GM18870 (cell line): ENCODE measurements around the gene TAC3.
"Not testable (repeated sequence)": the region's sequence is repeated elsewhere in the genome, so short reads cannot be mapped to it uniquely, and the experiment has no call there.

Experiments
- ATAC-seq: cut with Tn5 transposase; IDR thresholded peaks from one replicate; pipeline ENCODE4 v1.9.1; 2021; ENCODE audit warnings: moderate library complexity; ENCODE audit not compliant: unreplicated experiment

TAC3 gene

DNA sequence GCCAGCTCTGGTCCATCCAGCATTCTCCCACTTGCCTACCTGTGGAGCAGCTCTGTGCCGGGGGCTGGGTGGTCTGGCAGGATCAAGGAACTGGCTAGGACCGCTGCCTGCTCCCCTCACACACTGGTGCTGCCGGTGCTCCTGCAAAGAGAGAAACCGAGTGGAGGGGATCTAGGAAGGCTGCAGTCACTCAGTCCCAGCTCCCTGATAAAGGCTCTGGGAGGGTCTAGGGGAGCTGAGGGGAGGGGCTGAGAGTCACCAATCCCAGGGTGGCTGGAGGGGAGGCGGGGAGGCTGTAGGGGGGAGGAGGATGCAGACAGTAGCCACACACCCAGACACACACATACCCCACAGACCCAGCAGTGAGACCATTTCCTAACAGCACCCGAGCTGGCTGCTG lies at the start of gene TAC3:
Gene TAC3, minus strand, starts transcription at position 182 of the 400 bp plus-strand sequence. CDS start 732 bp downstream, outside the sequence.
- no peak for ATAC-seq

GRCh38 chr12:57063991-57064685 lies 47.8 kb upstream of the TAC3 start:
- peak; percentile 67 for ATAC-seq

DNA sequence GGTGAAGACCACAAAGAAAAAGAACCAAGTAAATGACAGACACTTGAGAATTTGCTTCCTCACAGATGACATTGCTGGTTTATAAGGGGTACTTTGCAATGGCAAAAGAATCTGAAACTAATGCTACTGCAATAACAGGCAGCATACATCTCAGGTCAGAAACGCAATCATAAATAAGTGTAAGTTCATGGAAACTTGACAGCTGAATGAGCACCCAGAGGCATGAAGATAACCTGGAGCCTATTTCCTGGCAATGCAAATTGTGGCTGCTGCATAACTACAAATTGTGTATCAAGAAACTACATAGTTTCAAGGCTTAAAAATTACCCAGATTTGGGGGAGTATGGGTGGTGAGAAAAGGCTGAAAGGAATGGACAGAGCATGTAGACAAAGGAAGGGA lies 42.1 kb upstream of the TAC3 start:
- ATAC-seq, result peak; percentile 43

DNA sequence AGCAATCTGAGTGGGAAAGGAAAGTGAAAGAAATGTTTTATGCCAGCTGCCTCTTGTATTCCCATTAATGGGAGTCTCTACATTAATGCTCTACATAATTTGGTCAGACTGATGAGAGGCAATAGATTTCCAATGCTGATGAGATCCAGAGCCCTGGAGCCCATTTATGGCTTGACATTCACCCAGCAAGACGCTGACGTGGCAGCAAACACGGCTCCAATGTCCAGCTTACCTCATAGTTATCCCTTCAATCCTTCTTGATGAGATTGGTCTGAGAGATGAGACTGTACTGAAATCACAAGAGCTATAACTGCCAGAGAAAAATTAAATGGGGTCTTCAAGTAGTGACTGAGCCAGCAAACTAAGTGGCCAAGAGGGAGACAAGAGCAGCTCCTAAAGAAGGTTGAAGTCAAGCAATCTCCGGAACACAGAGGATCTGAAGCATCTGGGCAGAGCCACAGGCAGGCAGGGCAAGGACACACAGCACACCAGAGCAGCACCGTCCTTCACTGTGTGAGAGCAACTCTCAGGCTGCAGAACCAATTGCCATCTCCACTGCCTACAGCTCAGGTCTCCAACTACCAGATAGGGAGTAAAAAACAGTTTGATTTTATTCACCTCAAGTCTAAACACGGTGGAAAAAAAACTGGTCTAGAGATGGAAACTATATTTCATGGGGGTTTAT lies 40.9 kb upstream of the TAC3 start:
- ATAC-seq, result no peak

GRCh38 chr12:57055824-57056223 lies 39.5 kb upstream of the TAC3 start:
- ATAC-seq, result no peak

DNA sequence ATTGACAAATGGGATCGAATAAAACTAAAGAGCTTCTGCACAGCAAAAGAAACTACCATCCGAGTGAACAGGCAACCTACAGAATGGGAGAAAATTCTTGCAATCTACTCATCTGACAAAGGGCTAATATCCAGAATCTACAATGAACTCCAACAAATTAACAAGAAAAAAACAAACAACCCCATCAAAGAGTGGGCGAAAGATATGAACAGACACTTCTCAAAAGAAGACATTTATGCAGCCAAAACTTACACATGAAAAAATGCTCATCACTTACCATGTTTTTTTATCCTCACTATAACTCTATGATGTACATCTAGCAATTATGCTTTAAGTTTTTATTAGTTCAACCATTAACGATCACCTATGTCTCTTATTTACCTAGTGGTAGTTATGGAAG lies 37.6 kb upstream of the TAC3 start:
- not testable (repeated sequence) for ATAC-seq

DNA sequence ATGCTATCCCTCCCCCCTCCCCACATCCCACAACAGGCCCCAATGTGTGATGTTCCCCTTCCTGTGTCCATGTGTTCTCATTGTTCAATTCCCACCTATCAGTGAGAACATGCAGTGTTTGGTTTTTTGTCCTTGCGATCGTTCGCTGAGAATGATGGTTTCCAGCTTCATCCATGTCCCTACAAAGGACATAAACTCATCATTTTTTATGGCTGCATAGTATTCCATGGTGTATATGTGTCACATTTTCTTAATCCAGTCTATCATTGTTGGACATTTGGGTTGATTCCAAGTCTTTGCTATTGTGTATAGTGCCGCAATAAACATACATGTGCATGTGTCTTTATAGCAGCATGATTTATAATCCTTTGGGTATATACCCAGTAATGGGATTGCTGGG lies 36.8 kb upstream of the TAC3 start:
- ATAC-seq, result not testable (repeated sequence)

GRCh38 chr12:57051011-57051410 lies 34.7 kb upstream of the TAC3 start:
- no peak for ATAC-seq

DNA sequence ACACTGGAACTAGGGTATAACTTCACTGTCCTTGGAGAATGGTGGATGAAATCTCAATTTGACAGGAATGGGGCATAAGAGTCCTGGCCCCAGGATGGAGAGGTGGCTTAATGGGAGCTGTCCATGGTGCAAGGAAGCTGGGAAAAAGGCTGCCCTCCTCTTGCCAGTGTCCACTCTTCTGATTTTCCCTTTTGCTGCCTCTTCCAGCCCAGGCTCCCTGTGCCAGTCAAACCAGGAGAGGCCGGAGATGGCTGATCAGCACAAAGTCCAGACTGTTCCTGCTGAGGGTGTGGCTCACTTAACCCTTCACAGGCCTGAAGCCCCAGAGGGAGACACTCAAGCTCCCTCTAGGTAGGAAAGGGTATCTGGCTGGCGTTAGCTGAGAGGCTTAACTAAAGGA lies 33.6 kb upstream of the TAC3 start, which contains the start of gene MYO1A:
Gene MYO1A, minus strand, starts transcription at position 240 of the 400 bp plus-strand sequence. CDS start 1,806 bp downstream, outside the sequence.
- no peak for ATAC-seq

DNA sequence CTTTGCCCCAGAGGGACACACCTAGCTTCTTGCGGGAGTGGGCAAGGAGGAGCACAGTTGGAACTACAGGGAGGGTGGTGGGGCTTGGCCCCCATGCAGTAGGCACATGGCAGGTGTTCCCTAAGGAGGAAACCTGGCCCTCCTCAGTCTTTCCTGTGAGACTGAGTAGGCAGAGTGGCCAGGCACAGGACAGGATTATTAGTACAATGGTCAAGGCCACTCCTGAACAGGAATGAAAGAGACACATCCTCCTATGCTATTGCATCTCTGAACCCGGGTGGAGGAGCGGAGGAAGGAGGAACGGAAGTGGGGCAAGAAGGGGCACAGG lies 32.8 kb upstream of the TAC3 start:
- no peak for ATAC-seq

- no peak for ATAC-seq
Observed at GRCh38 chr12:57048423-57049118, 32.2 kb upstream of the TAC3 start.

DNA sequence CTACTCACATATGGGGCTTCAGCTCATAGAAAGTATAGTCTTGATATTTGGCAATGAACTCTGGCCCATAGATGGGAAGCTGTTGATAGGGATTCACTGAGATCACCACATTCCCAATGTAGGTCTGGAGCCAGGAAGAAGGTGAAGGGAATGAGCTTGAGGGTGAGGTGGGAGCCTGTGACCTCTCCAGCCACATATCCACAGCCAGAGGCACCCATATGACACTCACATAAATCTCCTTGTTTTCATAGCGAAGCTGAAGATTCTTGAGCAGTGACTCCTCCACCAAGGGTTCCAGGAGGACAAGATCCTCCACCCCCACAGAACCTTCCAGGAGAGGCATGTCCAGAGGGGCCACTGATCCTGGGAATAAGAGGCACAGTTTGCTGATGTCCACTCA lies 31.7 kb upstream of the TAC3 start:
- ATAC-seq, result no peak

GRCh38 chr12:57046947-57047890 lies 30.9 kb upstream of the TAC3 start:
- ATAC-seq, result no peak

DNA sequence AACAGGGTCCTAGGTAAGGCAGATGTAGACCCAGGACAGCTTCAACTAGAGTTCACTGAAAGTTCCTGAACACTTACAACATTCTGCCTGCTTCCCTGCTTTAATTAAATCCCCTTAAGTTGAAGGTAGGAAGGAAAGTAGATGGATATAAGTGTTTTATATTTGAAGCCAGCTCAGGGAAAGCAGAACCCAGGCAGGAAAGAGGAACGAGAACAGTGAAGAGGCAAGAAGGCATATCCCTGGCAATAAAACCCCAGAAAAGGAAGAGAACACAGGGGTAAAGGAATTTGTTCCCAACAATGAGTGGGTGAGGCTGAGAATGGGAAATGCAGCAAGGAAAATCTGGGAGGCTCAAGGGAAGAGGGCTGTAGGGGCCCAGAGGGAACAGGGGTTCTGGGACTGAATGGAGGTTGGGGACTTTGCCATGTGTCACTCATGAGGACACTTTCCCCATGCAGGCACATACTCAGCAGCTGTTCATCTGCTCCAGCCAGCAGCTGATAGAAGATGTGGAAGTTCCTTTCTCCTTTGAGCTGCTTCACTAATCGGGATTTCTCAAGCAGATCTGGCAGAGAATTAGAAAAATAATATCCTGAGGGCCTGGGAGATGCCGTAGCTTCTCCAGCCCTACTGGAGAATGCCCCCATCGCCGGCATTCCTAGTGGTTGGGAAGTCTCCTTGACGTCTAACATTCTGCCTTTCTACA lies 29.9 kb upstream of the TAC3 start:
- no peak for ATAC-seq

DNA sequence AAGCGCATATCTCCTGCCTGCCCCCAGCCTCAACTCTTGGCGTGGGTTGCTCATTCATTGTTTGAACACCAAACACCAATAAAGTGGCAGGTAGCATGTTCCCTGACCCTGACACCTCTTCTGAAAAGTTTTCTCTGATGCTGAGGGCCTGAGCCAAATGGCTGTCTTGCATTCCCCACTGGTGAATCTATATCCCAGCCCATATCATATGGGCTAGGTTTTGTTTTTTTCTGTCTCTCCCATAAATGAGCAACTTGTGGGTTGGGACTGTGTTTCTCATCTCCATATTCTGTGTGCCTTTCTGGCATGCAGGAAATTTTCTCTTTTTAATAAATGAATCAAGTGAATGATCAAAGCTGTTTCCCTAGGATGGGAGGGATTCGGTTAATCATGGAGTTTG lies 28.6 kb upstream of the TAC3 start:
- ATAC-seq, result no peak

- no peak for ATAC-seq
Observed at GRCh38 chr12:57044468-57044867, 28.1 kb upstream of the TAC3 start.

- ATAC-seq, result no peak
Observed at GRCh38 chr12:57042695-57043094, 26.4 kb upstream of the TAC3 start.

- ATAC-seq, result no peak
Observed at GRCh38 chr12:57040750-57041149, 24.4 kb upstream of the TAC3 start.

- ATAC-seq, result no peak
Observed at GRCh38 chr12:57040211-57040610, 23.9 kb upstream of the TAC3 start.
